Measurements from ENCODE around the gene UGT1A6. TPM values are rescaled to one million over a fixed set of nuclear protein-coding genes. Genes with fewer than 3 reads are reported as not detected.
"Not testable (repeated sequence)": the region's sequence is repeated elsewhere in the genome, so short reads cannot be mapped to it uniquely, and the experiment has no call there.

The UGT1A6 gene
- total RNA-seq, 2 experiments from 2014 or later = not detected

- Mint-ChIP-seq H3K27me3 (peaks cover 3% of the 10 kb centered on the region), H3K4me1 (ENCODE audit: low read depth) (no peaks in the 10 kb centered on the region), H3K9me3 (no peaks in the 10 kb centered on the region), H3K27ac (no peak overlapping the region), H3K36me3 (no peaks in the 10 kb centered on the region), H3K4me3 (no peak overlapping the region)
- ChIA-PET POLR2A (no interaction called here), CTCF (no interaction called here)
- no peak for DNase-seq
- intact Hi-C loops (cut with micrococcal nuclease) = no loop called here
These were observed 2.2 kb upstream of the UGT1A6 start for GRCh38 chr2:233690444-233690843.

DNA sequence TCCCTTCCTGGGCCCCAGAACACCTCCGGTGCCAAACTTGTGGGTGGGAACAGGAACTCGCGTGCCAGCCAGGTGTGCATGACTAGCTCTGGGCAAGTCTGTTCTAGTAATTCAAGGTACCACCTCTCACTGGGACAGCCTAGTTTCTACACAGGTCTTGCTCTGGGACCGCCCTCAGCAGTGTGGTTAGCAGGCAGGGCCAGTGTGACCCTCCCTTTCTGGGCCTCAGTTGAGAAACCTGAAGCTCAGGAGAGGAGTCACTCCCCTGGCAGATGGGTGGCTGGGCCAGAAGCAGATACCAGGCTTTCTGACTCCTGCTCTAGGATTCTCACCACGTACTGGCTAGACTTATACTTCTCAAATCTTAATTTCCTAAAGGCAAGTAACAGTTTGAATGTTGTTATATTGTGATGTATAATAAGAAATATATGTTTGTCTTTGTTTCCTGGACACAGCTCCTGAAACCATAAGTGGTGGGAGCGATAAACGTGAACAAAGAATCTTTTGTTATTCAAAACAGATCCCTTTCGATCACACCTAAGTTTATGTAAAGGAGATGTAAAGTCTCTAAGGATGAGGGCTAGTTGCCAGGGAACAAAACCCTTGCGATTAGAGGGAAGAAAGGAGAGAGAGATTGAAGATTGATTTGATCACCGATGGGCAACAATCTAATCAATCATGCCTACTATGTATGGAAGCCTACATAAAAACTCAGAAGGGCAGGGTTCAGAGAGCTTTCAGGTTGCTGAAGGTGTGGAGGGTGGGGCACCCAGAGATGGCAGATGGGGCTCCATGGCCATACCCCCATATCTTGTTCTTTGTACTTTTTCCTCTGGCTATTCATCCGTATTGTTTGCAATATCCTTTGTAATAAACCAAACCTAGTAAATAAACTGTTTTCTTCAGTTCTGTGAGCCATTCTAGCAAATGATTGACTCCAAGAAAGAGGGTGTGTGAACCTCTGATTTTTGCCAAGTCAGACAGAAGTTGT, 952 bp upstream of the UGT1A6 start:
- H3K27me3 Mint-ChIP-seq = peaks cover 4% of the 10 kb centered on the region
- intact Hi-C loops (cut with micrococcal nuclease) = no loop called here
- POLR2A ChIA-PET = no interaction called here
- H3K27ac Mint-ChIP-seq = no peak overlapping the region
- H3K4me1 Mint-ChIP-seq (ENCODE audit: low read depth) = no peaks in the 10 kb centered on the region
- no peak overlapping the region for H3K4me3 Mint-ChIP-seq
- no peaks in the 10 kb centered on the region for H3K9me3 Mint-ChIP-seq
- no peaks in the 10 kb centered on the region for H3K36me3 Mint-ChIP-seq
- DNase-seq = no peak
- CTCF ChIA-PET = no interaction called here

- H3K27me3 Mint-ChIP-seq = peaks cover 2% of the 10 kb centered on the region
- H3K9me3 Mint-ChIP-seq = no peaks in the 10 kb centered on the region
- no peak overlapping the region for H3K27ac Mint-ChIP-seq
- H3K36me3 Mint-ChIP-seq = no peaks in the 10 kb centered on the region
- intact Hi-C loops (cut with micrococcal nuclease) = no loop called here
- ChIA-PET CTCF (no interaction called here), POLR2A (no interaction called here)
- no peak for DNase-seq
- H3K4me3 Mint-ChIP-seq = no peak overlapping the region
- H3K4me1 Mint-ChIP-seq (ENCODE audit: low read depth) = no peaks in the 10 kb centered on the region
These were observed 1.3 kb downstream of the UGT1A6 start for GRCh38 chr2:233693963-233694362.

DNA sequence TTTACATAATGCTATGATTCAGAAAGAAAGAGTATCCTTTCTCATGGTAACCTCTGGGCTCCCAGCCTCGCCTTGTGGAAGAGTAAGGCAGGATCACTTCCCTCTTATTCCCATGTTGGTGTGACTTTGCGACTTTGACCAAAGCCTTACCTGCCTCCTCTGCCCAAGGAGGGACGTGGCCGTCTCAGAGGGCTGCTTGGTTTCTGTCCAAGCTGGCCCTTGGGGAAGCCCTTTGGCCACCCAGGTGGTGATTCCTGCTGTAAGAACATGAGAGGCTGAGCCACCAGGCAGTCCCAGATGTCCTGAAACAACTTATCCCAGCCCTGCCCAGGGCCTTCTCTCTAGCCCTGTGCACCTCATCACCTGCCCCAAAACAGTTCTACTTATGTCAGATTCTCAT, 6.0 kb downstream of the UGT1A6 start:
- intact Hi-C loops (cut with micrococcal nuclease) = no loop called here
- Mint-ChIP-seq H3K9me3 (no peaks in the 10 kb centered on the region), H3K4me1 (ENCODE audit: low read depth) (no peaks in the 10 kb centered on the region), H3K4me3 (no peak overlapping the region), H3K27ac (no peak overlapping the region), H3K27me3 (peaks cover 4% of the 10 kb centered on the region), H3K36me3 (no peaks in the 10 kb centered on the region)
- ChIA-PET POLR2A (no interaction called here), CTCF (no interaction called here)
- DNase-seq = no peak

DNA sequence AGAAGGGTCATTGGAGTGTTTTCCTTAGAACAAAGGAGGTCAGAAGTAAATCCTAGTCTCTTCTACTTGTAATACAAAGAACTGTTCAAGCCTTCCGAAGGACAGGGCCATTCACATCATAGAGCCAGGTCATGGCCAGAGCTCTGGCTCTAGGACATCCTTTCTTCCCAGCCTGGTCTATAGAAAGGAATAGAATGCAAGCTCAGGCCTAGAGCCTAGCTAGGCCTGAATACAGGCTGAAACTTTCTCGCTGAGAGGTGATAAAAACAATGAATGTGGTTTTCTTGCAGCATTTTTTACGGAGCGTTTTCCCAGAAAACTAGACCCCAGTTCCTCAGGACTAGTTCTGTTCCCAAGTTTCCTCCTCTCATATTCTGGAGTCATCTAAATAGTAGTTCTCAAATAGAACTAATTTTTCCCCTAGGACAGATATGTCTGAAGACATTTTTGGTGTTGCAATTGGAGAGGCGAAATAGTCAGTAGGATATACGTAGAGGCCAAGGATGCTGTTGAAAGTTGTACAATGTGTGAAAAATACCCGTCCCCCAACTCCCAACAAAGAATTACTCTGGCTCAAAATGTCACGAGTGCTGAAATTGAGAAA, 6.8 kb downstream of the UGT1A6 start:
- H3K27me3 Mint-ChIP-seq = peaks cover 4% of the 10 kb centered on the region

GRCh38 chr2:233700028-233700635, 7.4 kb downstream of the UGT1A6 start:
- CTCF ChIA-PET = interaction anchor here (1.5 kb wide), 1 partner anchor 11 kb away, joined by 6 read pairs; no protein-coding TSS in a partner anchor
- Mint-ChIP-seq H3K4me3 (no peak overlapping the region), H3K27ac (no peak overlapping the region)

More for the DNA sequence above, 6.8 kb downstream of the UGT1A6 start:
- no peak for DNase-seq
- H3K36me3 Mint-ChIP-seq = no peaks in the 10 kb centered on the region
- intact Hi-C loops (cut with micrococcal nuclease) = no loop called here
- H3K4me1 Mint-ChIP-seq (ENCODE audit: low read depth) = no peaks in the 10 kb centered on the region
- ChIA-PET CTCF (interaction anchor here (1.5 kb wide), 1 partner anchor 11 kb away, joined by 6 read pairs; no protein-coding TSS in a partner anchor), POLR2A (no interaction called here)
- H3K4me3 Mint-ChIP-seq = no peak overlapping the region
- H3K9me3 Mint-ChIP-seq = no peaks in the 10 kb centered on the region
- no peak overlapping the region for H3K27ac Mint-ChIP-seq

GRCh38 chr2:233700842-233701241, 8.2 kb downstream of the UGT1A6 start:
- DNase-seq; H3K4me1 Mint-ChIP-seq (ENCODE audit: low read depth); H3K27me3 Mint-ChIP-seq; H3K4me3 Mint-ChIP-seq; intact Hi-C loops (cut with micrococcal nuclease); H3K9me3 Mint-ChIP-seq; H3K36me3 Mint-ChIP-seq; POLR2A ChIA-PET; H3K27ac Mint-ChIP-seq: not testable (repeated sequence)
- CTCF ChIA-PET = interaction anchor here (1.5 kb wide), 1 partner anchor 10 kb away, joined by 6 read pairs; no protein-coding TSS in a partner anchor

More at GRCh38 chr2:233700028-233700635, 7.4 kb downstream of the UGT1A6 start:
- H3K4me1 Mint-ChIP-seq (ENCODE audit: low read depth) = no peaks in the 10 kb centered on the region
- DNase-seq = no peak
- POLR2A ChIA-PET = no interaction called here
- intact Hi-C loops (cut with micrococcal nuclease) = no loop called here
- no peaks in the 10 kb centered on the region for H3K9me3 Mint-ChIP-seq
- H3K36me3 Mint-ChIP-seq = no peaks in the 10 kb centered on the region
- H3K27me3 Mint-ChIP-seq = peaks cover 5% of the 10 kb centered on the region

DNA sequence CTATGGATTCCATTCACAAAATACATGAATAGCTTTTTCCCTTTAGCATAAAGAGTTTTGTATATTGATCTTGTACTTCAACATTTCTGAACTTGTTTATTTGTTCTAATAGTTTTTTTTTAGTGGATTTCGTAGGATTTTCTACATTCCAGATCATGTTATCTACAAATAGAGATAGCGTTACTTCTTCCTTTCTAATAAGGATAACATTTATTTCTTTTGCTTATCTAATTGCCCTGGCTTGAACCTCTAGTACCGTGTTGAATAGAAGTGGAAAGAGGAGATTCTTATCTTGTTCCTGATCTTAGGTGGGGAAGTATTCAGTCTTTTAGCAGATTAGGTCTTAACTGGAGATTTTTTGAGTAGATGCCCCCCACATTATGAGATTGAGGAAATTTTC, 9.5 kb downstream of the UGT1A6 start:
- Mint-ChIP-seq H3K36me3 (no peaks in the 10 kb centered on the region), H3K4me3 (no peak overlapping the region)
- POLR2A ChIA-PET = no interaction called here

DNA sequence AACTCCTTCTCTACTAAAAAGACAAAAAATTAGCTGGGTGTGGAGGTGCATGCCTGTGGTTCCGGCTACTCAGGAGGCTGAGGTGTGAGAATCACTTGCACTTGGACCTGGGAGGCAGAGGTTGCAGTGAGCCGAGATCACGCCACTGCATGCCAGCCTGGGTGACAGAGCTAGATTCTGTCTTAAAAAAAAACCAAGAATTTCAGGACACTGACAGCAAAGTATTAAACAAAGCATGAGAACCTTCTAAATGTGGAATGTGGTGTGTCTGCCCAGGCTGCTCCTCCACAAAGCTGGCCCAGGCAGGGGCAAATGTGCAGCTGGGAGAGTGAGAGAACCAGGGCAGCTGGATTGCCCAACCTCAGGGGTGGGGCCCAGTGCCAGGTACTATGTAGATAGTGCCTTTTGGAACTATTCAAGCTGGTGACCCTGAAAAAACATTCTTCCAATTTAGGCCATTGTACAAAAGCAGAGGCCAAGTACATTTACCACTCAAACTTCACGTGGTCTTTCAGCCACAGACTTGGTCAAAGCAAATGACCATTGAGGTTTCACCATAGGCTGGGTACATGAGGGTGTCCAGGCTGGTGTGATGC, 13.3 kb downstream of the UGT1A6 start:
- intact Hi-C loops (cut with micrococcal nuclease) = no loop called here
- Mint-ChIP-seq H3K9me3 (no peaks in the 10 kb centered on the region), H3K4me3 (no peak overlapping the region), H3K27ac (no peak overlapping the region), H3K36me3 (no peaks in the 10 kb centered on the region), H3K27me3 (peaks cover 9% of the 10 kb centered on the region), H3K4me1 (ENCODE audit: low read depth) (no peaks in the 10 kb centered on the region)
- DNase-seq = no peak
- ChIA-PET POLR2A (no interaction called here), CTCF (no interaction called here)

More for the DNA sequence above, 9.5 kb downstream of the UGT1A6 start:
- Mint-ChIP-seq H3K4me1 (ENCODE audit: low read depth) (no peaks in the 10 kb centered on the region), H3K9me3 (no peaks in the 10 kb centered on the region), H3K27ac (no peak overlapping the region), H3K27me3 (peaks cover 8% of the 10 kb centered on the region)
- no peak for DNase-seq
- intact Hi-C loops (cut with micrococcal nuclease) = no loop called here
- CTCF ChIA-PET = no interaction called here

DNA sequence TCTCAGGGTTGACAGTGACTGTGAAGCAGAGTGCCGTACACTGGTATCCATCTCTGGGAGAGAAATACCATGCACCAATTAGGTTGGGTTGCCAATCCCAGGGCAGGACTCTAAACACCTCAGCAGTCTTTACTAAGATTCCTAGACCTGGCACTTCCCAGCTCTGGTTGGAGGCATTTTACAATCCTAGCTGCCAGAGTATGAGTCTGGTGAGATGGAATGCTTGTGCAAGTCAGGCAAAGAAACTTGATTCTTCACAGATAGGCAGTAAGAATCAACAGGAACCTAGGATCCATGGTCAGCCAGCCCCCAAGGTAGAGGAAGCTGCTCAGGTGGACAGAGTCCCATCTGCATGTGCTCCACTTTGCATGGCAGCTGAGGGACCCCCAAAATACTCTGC, 14.0 kb downstream of the UGT1A6 start:
- no peaks in the 10 kb centered on the region for H3K4me1 Mint-ChIP-seq (ENCODE audit: low read depth)
- intact Hi-C loops (cut with micrococcal nuclease) = no loop called here
- H3K36me3 Mint-ChIP-seq = no peaks in the 10 kb centered on the region
- no peak for DNase-seq
- no peaks in the 10 kb centered on the region for H3K9me3 Mint-ChIP-seq
- ChIA-PET CTCF (no interaction called here), POLR2A (no interaction called here)
- H3K27me3 Mint-ChIP-seq = peaks cover 12% of the 10 kb centered on the region
- no peak overlapping the region for H3K27ac Mint-ChIP-seq
- H3K4me3 Mint-ChIP-seq = no peak overlapping the region

DNA sequence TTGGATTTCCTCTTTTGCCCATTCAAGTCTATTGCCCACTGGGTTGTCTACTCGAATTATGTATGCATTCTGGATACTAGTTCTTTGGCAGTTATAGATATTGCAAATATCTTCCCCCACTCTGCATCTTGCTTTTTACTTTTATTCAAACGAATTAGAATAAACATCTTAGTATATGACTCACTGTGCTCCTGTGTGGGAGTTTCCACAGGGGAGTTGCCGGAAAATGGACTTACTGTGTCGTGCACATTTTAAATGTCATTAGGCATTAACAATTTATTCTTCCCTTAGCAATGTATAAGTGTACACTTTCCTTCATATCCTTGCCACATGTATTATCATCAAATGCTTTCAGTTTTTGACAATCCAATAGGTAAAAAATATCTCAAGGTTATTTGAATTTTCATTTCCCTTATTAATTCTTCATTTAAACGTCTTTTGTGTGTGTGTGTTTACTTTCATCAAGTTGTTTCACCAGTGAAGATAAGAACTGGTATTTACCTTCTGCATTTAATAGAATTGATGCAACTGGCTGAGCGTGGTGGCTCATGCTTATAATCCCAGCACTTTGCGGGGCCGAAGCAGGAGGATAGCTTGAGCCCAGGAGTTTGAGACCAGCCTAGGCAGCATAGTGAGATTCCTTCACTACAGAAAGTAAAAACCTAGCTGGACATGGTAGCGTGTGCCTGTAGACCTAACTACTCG, 15.4 kb downstream of the UGT1A6 start:
- Mint-ChIP-seq H3K9me3 (no peaks in the 10 kb centered on the region), H3K27me3 (peaks cover 17% of the 10 kb centered on the region), H3K4me1 (ENCODE audit: low read depth) (no peaks in the 10 kb centered on the region), H3K36me3 (no peaks in the 10 kb centered on the region), H3K4me3 (no peak overlapping the region), H3K27ac (no peak overlapping the region)
- intact Hi-C loops (cut with micrococcal nuclease) = no loop called here
- ChIA-PET CTCF (no interaction called here), POLR2A (no interaction called here)
- DNase-seq = no peak

DNA sequence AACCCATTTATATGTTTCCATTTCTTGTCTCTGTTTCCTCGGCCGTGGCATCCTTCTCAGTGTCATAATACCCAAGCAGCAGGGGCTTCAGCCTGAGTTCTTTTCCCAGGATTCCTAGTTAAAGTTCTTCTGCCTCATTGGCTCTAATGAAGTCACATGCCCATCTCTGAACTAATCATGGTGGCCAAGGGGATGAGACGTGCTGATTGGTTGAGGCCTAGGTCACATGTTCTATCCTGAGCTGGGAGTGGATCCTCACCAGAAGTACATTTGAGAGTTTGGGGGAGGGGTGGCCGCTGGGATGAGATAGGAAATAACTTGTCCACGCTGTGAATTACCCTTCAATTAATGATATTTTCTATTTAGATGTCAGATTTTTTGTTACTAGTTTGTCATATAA, 16.3 kb downstream of the UGT1A6 start:
- Mint-ChIP-seq H3K27ac (no peak overlapping the region), H3K27me3 (peaks cover 23% of the 10 kb centered on the region), H3K36me3 (no peaks in the 10 kb centered on the region), H3K4me1 (ENCODE audit: low read depth) (no peaks in the 10 kb centered on the region), H3K9me3 (no peaks in the 10 kb centered on the region), H3K4me3 (no peak overlapping the region)
- no peak for DNase-seq
- ChIA-PET POLR2A (no interaction called here), CTCF (no interaction called here)
- intact Hi-C loops (cut with micrococcal nuclease) = no loop called here

Data from activated CD4-positive, alpha-beta memory T cell treated with anti-CD3 and anti-CD28 coated beads for 36 hours (primary cell).